GM18511 (cell line): ENCODE data around the gene LURAP1L.

Experiments
- ATAC-seq: cut with Tn5 transposase; IDR thresholded peaks from one replicate; pipeline ENCODE4 v1.9.1; 2021; ENCODE audit warnings: mild to moderate bottlenecking, moderate library complexity; ENCODE audit not compliant: unreplicated experiment

LURAP1L gene, protein sequence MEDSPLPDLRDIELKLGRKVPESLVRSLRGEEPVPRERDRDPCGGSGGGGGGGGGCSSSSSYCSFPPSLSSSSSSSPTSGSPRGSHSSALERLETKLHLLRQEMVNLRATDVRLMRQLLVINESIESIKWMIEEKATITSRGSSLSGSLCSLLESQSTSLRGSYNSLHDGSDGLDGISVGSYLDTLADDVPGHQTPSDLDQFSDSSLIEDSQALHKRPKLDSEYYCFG

DNA sequence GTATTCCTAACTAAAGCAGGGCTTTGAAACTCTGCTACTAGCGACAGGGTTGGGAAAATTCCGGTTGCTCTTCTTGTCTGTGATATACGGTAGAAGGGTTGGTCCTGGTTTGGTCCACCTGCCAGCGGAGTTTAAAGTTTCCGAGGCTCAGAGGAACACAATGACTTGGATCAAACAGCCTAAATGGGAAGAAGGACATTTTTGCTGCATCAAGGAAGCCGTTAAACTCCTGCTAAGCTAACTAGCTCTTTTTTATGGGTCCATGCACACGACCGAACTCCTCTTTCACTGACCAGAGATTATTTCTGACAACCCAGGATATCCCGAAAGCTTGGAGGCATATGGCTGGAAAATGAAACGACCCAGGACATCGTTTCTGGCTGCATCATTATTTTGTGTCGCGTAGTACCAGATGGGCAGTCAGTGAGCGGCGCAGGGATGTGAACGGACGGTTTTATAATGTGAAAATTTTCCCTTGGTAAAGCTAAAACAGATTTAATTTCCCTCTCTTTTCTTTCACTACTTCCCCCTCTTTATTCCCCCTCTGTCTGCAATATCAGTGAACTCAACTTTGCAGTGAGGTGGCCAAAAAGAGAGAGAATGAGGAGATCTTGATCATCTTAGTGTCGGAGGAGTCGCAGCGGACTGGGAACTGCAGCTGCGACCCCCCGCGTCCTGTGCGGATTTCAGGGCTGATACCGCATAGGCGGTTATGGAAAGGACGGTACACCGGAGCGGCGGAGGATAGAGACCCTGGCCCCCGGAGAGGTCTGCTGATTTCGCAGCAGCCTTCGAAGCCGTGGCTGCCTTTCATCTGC, at the start of gene LURAP1L:
Gene LURAP1L (plus strand): TSS at position 160 of the 818 bp plus-strand sequence. CDS start 696 bp downstream, outside the sequence.
- ATAC-seq, result peak; percentile 15

DNA sequence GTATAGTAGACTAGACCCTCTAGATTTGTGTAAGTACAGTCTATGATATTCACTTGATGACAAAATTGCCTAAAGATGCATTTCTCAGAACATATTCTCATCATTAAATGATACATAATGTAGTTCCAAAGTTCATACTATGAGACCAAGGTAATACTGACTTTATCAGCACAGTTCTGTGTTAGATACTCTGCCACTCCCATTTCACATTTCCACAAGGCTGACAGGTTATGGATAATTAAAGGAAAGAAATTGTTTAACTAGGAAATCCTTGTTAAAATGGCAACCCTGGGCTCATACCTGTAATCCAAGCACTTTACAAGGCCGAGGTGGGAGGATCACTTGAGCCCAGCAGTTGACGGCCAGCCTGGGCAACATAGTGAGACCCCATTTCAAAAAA, 48.0 kb upstream of the LURAP1L start:
- no peak for ATAC-seq

DNA sequence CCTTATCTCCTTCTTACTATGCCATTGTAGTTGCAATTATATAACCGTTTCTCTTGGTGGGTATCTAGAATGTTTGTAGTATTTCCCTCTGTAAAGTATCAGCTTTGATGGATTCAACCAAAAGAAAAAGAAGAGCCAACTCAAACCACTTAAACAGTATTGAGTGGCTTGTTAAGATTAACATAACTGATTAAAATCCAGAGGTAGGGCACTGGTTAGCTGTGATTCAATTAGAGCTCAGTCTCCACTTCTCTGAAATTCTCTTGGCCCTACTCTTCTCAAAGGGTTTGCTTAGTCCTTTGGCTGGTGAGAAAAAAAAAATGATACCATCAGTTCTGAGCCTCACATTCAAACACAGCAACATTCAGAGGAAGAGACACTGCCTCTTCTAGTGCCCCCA, 44.6 kb upstream of the LURAP1L start:
- no peak for ATAC-seq

DNA sequence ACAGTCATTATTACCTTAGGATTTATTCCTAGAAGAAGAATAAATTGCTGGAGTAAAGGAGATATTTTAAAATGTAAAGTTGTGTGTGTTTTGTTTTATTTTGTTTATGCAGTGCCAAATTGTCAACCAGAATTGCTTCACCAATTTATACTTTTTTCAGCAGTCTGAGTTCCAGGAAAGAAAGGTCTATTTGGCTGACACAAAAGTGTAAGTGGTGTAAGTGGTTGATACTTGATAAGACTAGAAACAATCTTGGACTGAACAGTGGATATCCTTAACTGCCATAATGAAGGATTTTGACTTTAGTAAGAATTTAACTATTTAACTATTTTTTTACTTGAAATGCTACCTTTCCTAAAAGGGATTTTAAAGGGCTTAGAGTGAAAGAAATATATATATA, 43.9 kb upstream of the LURAP1L start:
- no peak for ATAC-seq

DNA sequence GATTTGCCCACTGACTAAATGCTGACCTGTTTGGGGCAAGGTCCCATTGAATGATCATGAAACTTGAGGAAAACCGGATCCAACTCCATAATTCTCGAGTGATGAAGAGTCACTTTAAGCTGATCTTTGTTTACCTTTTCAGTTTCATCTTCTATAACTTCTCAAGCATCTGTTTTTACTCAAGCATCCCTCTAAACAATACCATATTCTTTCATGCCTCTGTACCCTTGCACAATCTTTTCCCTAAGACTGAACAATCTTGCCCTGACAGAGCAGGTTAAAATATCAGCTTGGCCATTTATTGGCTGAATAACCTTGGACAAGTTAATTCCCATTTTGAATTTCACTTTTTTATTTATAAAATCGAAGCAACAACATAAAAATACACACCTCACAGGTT, 41.8 kb upstream of the LURAP1L start:
- ATAC-seq, result no peak

DNA sequence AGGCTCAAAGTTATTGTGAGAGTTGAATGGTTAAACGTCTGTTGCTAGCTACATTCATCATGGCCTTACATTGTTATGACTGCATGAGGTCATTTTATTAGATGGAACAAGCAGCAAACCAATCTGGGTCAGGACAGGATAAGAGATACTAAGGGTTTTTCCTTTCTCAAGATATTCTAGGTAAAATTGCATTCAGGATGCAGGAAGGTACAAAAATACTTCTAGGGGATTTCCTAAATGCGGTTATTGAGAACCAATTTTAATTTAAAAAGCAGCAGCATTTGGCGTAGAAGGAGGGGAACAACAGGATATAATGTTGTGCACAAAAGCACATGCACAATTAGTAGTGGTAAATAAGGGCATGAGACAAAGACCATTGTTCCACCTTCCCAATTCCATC, 39.2 kb upstream of the LURAP1L start:
- no peak for ATAC-seq

DNA sequence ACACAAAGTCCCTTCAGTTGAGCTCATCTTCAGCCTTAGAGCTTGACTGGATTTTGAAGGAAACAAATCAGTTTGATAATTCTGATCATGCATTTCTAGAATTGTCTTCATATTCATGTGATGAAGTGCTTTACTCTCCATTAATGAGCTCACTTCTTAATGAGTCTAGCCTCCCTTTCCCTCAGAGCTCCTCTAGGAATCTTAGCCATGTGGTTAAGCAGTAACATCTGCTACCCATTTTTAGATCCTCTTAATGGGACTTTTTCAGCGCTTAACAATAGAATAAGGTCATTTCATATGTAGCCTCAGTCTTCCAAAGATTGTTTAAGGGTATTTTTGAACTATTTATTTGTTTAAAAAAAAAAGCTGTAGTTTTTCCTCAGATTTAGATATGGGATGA, 36.9 kb upstream of the LURAP1L start:
- no peak for ATAC-seq

DNA sequence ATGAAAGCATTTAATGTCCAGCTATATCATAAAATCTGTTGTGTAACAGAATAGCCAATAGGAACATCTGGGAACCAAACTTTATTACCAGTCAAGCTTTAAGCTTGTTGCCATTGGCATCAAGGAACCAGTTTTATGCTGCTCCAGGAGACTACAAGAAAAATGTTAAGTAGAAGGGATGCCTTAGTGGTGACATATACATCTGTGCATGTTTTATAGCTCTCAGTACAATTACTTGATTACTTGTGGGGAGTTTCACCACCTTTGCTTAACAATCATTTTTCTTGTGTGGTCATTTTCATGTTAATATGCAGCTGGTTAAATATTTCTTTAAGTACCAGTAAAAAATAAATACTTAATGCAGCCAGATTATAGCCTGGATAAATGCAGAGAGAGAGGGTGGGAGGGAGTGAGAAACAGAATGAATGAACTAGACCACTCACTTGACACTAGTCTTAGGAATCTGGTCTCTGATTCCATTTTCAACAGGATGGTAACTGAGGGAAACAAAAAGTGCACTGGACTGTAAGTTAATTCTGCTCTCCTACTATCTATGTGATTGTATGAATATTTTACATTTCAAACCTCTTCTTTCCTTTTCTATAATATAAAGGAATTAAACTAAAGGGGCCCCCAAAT, 35.7 kb upstream of the LURAP1L start:
- no peak for ATAC-seq

DNA sequence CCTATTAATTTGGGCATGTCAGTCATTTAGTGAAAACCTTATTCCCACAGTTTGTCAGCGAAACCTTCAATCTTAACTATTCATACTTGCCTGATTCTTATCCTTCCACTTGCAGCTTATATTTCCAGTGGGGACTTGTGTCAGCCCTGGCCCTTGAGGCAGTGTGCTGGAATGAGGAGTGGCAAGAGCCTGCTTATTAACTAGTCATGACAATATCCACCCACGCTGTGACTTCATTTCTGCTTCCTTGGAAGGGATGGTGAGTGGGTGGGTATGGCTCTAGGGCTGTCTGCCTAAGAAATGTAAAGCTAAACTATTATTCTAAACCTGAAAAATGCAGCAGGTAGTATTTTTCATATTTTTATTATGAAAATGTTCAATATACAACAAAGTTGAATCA, 34.0 kb upstream of the LURAP1L start:
- no peak for ATAC-seq

DNA sequence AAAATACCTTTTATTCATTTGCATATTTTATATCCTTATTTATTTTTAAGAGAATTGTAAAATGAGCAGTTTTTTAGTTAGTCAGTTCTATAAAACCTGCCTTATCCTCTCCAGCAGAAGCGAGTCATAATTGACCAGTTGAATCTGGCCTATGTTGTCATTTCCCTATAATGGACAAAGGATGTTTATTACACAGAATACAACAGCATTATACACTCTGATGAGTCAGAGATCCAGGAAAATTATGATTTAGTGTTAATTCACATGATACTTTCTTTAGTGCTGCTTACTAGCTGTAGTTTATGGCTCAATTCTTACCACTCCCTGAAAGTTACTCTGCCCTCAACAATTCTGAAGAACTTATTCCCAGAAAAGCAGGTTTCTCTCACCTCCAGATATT, 26.8 kb upstream of the LURAP1L start:
- ATAC-seq, result no peak

DNA sequence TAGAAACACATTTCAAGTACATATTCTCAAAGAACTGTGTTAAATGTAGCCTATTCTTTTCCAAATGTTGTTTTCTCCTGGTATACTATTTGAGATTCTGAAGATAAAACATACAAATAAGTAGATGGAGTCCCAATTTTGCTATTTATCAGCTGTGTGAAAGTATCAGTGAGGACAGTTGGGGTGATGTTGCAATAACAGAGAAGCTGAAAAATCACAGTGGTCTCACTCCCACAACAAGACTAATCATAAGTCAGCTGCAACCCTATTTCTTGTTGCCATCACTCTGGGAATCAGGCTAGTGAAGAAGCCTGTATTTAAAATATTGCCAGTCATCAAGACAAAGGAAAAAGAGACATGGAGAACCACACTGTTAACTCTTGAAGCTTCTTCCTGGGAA, 25.9 kb upstream of the LURAP1L start:
- ATAC-seq, result no peak

DNA sequence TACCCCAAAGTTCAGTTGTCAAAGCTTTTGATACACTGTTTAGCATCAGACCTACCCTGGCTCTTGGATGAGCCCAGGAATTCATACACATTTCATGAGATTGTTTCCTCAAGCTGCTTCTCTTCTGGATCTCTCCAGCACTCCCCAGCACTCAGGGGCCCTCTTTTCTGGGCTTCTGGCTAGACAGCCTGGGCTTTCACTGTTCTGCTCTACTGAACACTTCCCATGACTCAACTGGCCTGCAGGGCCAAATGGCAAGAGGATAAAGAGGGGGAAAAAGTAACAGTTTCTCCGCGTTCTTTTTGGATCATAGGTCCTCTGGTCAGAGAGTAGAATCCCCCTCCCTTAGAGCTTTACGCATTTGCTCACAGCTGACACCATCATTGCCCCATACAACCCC, 20.9 kb upstream of the LURAP1L start:
- ATAC-seq, result no peak

DNA sequence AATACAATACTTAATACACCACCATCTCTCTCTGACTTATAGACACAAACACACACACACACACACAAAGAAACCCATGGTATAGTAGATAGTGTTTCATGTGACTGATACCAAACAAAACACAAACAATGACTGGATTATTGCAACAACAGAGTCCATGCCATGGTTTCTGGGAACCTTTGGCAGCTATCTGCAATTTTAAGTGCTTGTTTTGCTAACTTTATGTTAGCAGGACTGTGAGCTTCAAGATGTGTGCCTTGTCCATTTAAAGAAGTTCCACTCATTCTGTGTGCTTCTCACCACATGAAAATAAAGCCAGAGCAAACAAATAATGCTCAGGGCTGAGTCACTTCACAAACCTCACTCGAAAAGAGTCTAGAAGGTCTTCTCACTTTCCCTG, 15.1 kb upstream of the LURAP1L start:
- no peak for ATAC-seq

DNA sequence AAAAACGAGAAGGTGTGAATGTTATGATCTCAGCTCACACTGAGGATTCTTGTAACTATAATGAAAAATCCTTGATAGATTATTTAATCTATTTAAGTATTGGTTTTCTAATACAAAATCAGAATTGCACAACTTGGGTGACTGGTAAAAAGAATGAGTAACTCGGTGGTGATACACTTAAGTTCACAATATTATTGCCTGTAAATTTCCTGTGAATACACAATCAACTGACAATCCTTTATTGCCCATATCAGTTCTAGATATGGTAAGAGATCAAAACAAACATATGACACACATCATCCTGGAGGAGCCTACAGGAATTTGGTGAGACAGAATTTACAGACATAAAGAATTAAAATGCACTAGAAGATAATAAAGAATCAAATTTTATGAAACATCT, 14.1 kb upstream of the LURAP1L start:
- no peak for ATAC-seq

DNA sequence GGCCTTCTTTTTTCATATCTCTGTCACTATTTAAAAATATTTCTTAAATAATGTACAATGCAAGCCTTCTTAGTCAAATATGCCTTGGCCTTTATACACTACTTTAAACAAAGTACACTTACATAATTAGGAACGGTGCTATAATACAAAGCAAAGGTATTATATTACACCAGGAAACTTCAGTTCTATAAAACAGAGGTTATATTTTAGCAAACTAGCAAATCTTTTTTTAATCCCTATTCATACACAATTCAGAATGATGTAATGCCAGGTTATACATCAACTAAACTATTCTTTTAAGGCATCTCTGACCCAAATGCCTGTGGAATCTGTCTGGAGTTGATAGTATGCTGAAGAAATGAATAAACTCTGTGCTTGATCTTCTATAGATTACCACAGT, 10.7 kb upstream of the LURAP1L start:
- ATAC-seq, result no peak

DNA sequence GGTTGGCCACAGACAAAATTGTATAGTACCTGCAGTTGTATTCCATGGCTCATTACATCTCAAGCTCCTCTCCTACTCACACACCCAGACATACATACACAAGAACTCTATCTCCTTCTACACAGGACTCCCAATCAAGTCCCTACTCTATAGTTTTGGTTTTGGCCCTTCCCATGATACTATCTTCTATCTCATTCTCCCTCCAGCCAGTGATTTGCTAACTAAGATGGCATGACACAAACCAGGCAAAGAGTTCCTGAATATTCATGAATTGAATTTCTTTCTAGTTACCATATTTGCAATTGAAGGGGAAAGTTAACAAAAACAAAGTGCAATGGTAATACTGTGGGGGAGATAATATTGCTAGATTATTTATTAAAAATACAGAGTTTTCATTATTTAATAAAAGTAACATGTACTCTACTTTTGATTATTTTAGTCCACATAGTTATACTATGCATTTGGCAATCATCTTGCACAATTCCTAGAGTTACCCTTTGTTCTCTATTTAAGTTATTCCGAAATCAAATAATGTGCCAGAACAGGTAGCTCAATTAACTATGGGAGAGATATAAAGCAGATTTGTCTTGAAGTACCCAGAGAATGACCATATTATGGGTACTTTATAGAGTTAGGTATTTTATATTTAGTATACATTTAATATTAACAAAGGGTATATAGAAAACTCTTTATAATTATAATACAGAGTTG, 9.6 kb upstream of the LURAP1L start:
- ATAC-seq, result no peak

DNA sequence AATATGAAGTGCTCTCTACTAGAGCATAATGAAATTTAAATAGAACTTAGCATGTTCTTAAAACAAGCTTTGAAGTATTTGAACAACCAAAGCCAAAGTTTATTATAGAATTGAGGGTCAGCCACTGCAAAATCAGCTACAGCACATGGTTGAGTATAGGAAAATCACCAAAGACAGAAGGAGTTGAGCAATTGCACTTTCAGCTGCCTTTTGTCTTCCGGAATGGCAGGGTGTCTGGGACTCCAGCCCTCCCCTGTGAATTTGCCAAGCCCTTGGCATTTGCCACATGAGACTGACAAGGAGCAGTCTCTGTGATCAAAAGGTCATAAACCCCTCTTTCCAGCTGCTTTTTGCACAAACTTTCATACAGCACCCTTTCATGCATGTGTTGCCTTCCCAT, 8.5 kb upstream of the LURAP1L start:
- ATAC-seq, result no peak

DNA sequence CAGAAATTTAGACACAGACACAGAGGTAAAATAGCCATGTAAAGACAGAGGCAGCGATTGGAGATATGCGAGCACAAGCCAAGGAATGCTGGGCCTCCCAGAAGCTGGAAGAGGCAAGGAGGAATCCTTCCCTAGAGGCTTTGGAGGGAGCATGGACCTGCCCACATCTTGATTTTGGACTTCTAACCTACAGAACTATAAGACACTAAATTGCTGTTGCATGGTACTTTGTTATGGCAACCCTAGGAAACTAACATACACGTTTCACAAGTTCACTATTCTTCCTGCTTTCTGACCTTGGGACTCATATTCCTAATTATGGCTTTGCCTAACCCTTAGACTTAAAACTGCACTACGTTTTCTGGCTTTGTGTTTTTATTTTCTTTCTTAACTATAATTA, 4.6 kb upstream of the LURAP1L start:
- no peak for ATAC-seq

DNA sequence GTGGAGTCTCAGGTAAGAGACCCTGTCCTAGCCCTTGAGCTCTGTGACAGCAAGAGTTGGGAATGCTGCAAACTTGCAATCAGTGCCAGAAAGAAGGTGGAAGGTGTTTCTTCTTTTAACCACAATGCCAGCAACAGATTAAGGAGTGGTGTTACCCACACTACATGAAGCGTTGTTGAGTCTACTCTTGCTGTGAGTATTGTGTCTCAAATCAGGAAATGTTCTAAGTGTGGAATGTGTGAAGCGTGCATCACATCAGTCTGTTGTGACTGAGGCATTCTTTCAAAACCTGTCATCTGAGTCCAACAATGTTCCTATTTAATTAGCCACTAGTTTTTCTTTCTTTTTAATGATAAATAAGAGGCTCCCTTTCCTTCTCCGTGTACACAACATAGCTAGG, 2.9 kb upstream of the LURAP1L start:
- no peak for ATAC-seq

DNA sequence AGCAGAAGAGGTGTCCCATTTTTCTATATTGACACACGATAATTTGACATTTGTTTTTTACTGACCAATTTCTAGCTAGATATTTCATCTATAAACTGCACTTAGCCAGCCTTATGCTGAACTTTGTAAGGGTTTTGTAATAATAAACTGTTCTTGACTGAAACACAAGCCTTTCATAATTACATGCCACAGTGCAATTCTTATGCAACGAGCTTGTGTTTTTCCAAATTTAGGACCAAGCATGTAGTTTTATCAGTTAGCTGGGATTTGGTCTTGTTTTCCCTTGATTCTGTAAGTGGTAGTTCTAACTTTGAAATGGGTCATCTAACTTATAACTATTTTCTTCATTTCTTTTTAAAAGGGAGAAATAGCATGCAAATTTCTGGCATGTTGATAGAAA, 1.3 kb upstream of the LURAP1L start:
- no peak for ATAC-seq

DNA sequence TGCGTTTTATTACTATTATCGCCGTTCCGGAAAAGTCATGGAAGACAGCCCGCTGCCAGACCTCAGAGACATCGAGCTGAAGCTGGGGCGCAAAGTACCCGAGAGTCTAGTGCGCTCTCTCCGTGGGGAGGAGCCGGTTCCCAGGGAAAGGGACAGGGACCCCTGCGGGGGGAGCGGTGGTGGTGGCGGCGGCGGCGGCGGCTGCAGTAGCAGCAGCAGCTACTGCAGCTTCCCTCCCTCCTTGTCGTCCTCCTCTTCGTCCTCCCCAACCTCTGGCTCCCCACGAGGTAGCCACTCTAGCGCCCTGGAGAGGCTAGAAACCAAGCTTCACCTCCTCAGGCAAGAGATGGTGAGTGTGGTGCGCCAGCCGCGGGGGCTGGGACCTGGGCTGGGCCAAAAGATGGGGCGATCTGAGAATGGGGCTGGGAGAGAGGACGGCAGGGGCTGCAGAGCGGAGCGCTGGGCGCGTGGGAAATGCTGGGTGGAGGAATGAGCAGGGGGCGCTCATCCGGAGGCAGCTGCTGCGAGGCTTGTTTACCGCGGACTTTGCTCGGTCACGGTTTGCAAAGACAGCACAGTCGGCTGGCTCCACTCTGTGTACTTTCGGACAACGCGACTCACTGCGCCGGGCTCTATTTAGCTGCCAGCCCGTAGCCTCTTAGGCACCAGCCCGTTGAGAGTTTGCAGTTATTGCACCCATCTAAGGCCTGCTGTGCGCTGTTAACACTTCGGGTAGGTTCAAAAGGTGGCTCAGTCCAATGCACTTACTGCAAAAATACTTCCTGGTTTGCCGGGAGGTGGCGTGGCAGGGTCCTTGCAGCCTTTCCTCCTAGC, 1.1 kb downstream of the LURAP1L start:
- peak; percentile 69 for ATAC-seq
